GM23338 (cell line): ENCODE data around the gene ZNF593OS. TPM values are rescaled to one million over a fixed set of nuclear protein-coding genes. Genes with fewer than 3 reads are reported as not detected.

Source experiments
- ATAC-seq: fragments of 200-7000 bp; cut with Tn5 transposase; 3 replicates; pipeline ENCODE4 v1.9.1; 2020
- DNase-seq: peaks from one replicate; pipeline ENCODE4 v3.0.0-alpha.2; 2015; ENCODE audit warnings: low spot score
- H2AFZ ChIP-seq: fragments of 200-600 bp; sonication (generic); 2 replicates; pipeline ENCODE4 v1.8.0; 2016; ENCODE audit warnings: antibody characterized with exemption, mild to moderate bottlenecking, moderate library complexity
- H3F3A ChIP-seq: fragments of 200-600 bp; sonication (generic); replicated peaks from 2 replicates; pipeline ENCODE4 v1.8.0; 2017; ENCODE audit warnings: antibody characterized with exemption, mixed run types, low read depth
- H3K27ac ChIP-seq: fragments of 200-600 bp; sonication (generic); 2 replicates; pipeline ENCODE4 v1.6.1; 2016; ENCODE audit warnings: low read depth
- H3K27me3 ChIP-seq: fragments of 200-600 bp; sonication (generic); 2 replicates; pipeline ENCODE4 v1.8.0; 2016; ENCODE audit warnings: mild to moderate bottlenecking, mixed run types, moderate library complexity; ENCODE audit not compliant: insufficient read depth
- H3K36me3 ChIP-seq: fragments of 200-600 bp; sonication (generic); 2 replicates; pipeline ENCODE4 v1.8.0; 2016; ENCODE audit warnings: mild to moderate bottlenecking; ENCODE audit not compliant: insufficient read depth
- H3K4me1 ChIP-seq: fragments of 200-600 bp; sonication (generic); 2 replicates; pipeline ENCODE4 v1.8.0; 2016; ENCODE audit warnings: mild to moderate bottlenecking, moderate library complexity; ENCODE audit not compliant: insufficient read depth
- H3K4me2 ChIP-seq: fragments of 200-600 bp; sonication (generic); 2 replicates; pipeline ENCODE4 v1.7.1; 2017; ENCODE audit warnings: mixed run types
- H3K4me3 ChIP-seq: fragments of 200-600 bp; sonication (generic); 2 replicates; pipeline ENCODE4 v1.6.1; 2016; ENCODE audit warnings: mixed run types
- H3K79me2 ChIP-seq: fragments of 200-600 bp; sonication (generic); replicated peaks from 2 replicates; pipeline ENCODE4 v1.8.0; 2017; ENCODE audit warnings: mild to moderate bottlenecking; ENCODE audit not compliant: insufficient read depth
- H3K9me2 ChIP-seq: fragments of 200-600 bp; sonication (generic); 2 replicates; pipeline ENCODE4 v1.8.0; 2017; ENCODE audit not compliant: insufficient read depth
- H4K20me1 ChIP-seq: fragments of 200-600 bp; sonication (generic); replicated peaks from 2 replicates; pipeline ENCODE4 v1.8.0; 2017; ENCODE audit warnings: mild to moderate bottlenecking; ENCODE audit not compliant: insufficient read depth
- H3K27ac Mint-ChIP-seq: 2 replicates; pipeline ENCODE4 v1.8.0; 2020; ENCODE audit warnings: inconsistent platforms, mild to moderate bottlenecking, moderate library complexity, mixed read lengths
- H3K27me3 Mint-ChIP-seq: 3 replicates; pipeline ENCODE4 v1.8.0; 2022; ENCODE audit warnings: low read depth, mild to moderate bottlenecking, moderate library complexity, mixed read lengths, inconsistent platforms; ENCODE audit not compliant: insufficient read depth, poor library complexity
- H3K36me3 Mint-ChIP-seq: 3 replicates; pipeline ENCODE4 v1.8.0; 2021; ENCODE audit warnings: low read depth, mild to moderate bottlenecking, inconsistent platforms, moderate library complexity, mixed read lengths
- H3K4me1 Mint-ChIP-seq: 3 replicates; pipeline ENCODE4 v1.8.0; 2020; ENCODE audit warnings: mild to moderate bottlenecking, inconsistent platforms, mixed read lengths
- H3K4me3 Mint-ChIP-seq: 3 replicates; pipeline ENCODE4 v1.8.0; 2021; ENCODE audit warnings: moderate library complexity, mild to moderate bottlenecking, inconsistent platforms, mixed read lengths
- H3K9me3 Mint-ChIP-seq: 3 replicates; pipeline ENCODE4 v1.8.0; 2020; ENCODE audit warnings: moderate library complexity, mild to moderate bottlenecking, inconsistent platforms, mixed read lengths
- CREB1 ChIP-seq: fragments of 250-450 bp; sonication (Bioruptor Pico); IDR thresholded peaks from 2 replicates; pipeline ENCODE4 v1.5.0; 2020; ENCODE audit warnings: low read depth, mild to moderate bottlenecking, moderate library complexity
- CTCF ChIP-seq, 2 experiments: fragments of 200-600 bp in 1 of 2; sonication (generic) in 1 of 2; conservative IDR thresholded peaks; 2 replicates each; pipeline versions ENCODE4 v1.5.1 to v1.6.1; 2016 to 2017; ENCODE audit warnings: antibody characterized with exemption in 2 of 2, low read depth in 2 of 2, mild to moderate bottlenecking in 2 of 2, moderate library complexity in 1 of 2
- EZH2 ChIP-seq: fragments of 200-600 bp; sonication (generic); IDR thresholded peaks from one replicate; pipeline ENCODE4 v1.8.0; 2017; ENCODE audit warnings: antibody characterized with exemption, mild to moderate bottlenecking, low read depth; ENCODE audit not compliant: unreplicated experiment
- EZH2phosphoT487 ChIP-seq: fragments of 200-600 bp; sonication (generic); IDR thresholded peaks from one replicate; pipeline ENCODE4 v1.8.1; 2018; ENCODE audit warnings: antibody characterized with exemption; ENCODE audit not compliant: unreplicated experiment
- NANOG ChIP-seq: IDR thresholded peaks from 2 replicates; pipeline ENCODE4 v1.6.1; 2016; ENCODE audit warnings: antibody characterized with exemption, borderline replicate concordance
- POLR2AphosphoS5 ChIP-seq: IDR thresholded peaks from 2 replicates; pipeline ENCODE4 v1.6.1; 2016; ENCODE audit warnings: antibody characterized with exemption, low read depth
- STAT1 ChIP-seq: IDR thresholded peaks from one replicate; pipeline ENCODE4 v1.6.1; 2016; ENCODE audit warnings: antibody characterized with exemption; ENCODE audit not compliant: unreplicated experiment
- ZNF114 ChIP-seq: fragments of 250-450 bp; sonication (Bioruptor Pico); IDR thresholded peaks from 2 replicates; pipeline ENCODE4 v1.5.0; 2020; ENCODE audit warnings: mild to moderate bottlenecking, moderate library complexity
- ZNF331 ChIP-seq: fragments of 250-450 bp; sonication (Bioruptor Pico); IDR thresholded peaks from 2 replicates; pipeline ENCODE4 v1.5.0; 2020; ENCODE audit warnings: low read depth, mild to moderate bottlenecking, moderate library complexity
- polyA plus RNA-seq: library from polyadenylated mRNA; unstranded; fragments of >200 nt; fragmentation: Nextera tagmentation; extraction: Ambion mirVana; gene quantifications from 2 replicates; pipeline ENCODE4 v1.2.1, GENCODE V29; 2016
- total RNA-seq: library from RNA; depleted of rRNA; stranded (reverse); fragments of >200 nt; shearing (Covaris generic); gene quantifications from 2 replicates; pipeline ENCODE4 v1.2.3, GENCODE V29; 2014

The ZNF593OS gene
- total and polyA plus RNA-seq, 2 experiments from 2014 or later: 1.1 TPM; not detected in 1

- H3K9me2 ChIP-seq: no peaks in the 10 kb centered on the region
- H3K4me2 ChIP-seq: no peak overlapping the region
- no peaks in the 10 kb centered on the region for H3K79me2 ChIP-seq
- Mint-ChIP-seq H3K36me3 (peaks cover 7% of the 10 kb centered on the region; the same call in 2 of the 3 replicates), H3K4me1 (peaks cover 10% of the 10 kb centered on the region; the same call in 2 of the 3 replicates), H3K9me3 (no peaks in the 10 kb centered on the region), H3K27me3 (peaks cover 13% of the 10 kb centered on the region), H3K4me3 (no peak overlapping the region), H3K27ac (no peak overlapping the region)
- no peak for DNase-seq
- no peaks in the 10 kb centered on the region for H3K27me3 ChIP-seq
- TF ChIP-seq ZNF331 (CRISPR knock-in tag) (no peak), EZH2 (no peak)
- H3F3A ChIP-seq: peaks cover 4% of the 10 kb centered on the region; the same call in 1 of the 2 replicates
- no peak overlapping the region for H3K4me3 ChIP-seq
- no peak for ATAC-seq
- H3K36me3 ChIP-seq: no peaks in the 10 kb centered on the region
- H4K20me1 ChIP-seq: no peaks in the 10 kb centered on the region; the same call in 1 of the 2 replicates
- no peak overlapping the region for H2AFZ ChIP-seq
- no peaks in the 10 kb centered on the region; the same call in 1 of the 2 replicates for H3K4me1 ChIP-seq
- H3K27ac ChIP-seq: no peak overlapping the region
These were observed 8.4 kb upstream of the ZNF593OS start for GRCh38 chr1:26180010-26180506.

- Histone ChIP-seq H4K20me1 (no peaks in the 10 kb centered on the region; the same call in 1 of the 2 replicates), H3K9me2 (no peaks in the 10 kb centered on the region), H3K27ac (peak within 1 kb of the TSS; percentile 42; the same call in 1 of the 2 replicates), H3K4me2 (peak within 1 kb of the TSS; percentile 78), H3K36me3 (no peaks in the 10 kb centered on the region), H2AFZ (peak within 1 kb of the TSS; percentile 75; the same call in 1 of the 2 replicates), H3K79me2 (no peaks in the 10 kb centered on the region), H3K27me3 (no peaks in the 10 kb centered on the region), H3F3A (peaks cover 4% of the 10 kb centered on the region; the same call in 1 of the 2 replicates), H3K4me1 (no peaks in the 10 kb centered on the region; the same call in 1 of the 2 replicates), H3K4me3 (peak within 1 kb of the TSS; percentile 48)
- H3K27me3 Mint-ChIP-seq: peaks cover 20% of the 10 kb centered on the region
- H3K36me3 Mint-ChIP-seq: peaks cover 7% of the 10 kb centered on the region; the same call in 2 of the 3 replicates
- no peaks in the 10 kb centered on the region for H3K9me3 Mint-ChIP-seq
- H3K4me3 Mint-ChIP-seq: peak within 1 kb of the TSS; percentile 89
- DNase-seq: peak; percentile 97
- TF ChIP-seq CTCF (conservative IDR thresholded peaks at IDR 0.05; ENCODE audit: low read depth in 2 of 2): peak; percentile 56 to 64
- peak; percentile 59 for TF ChIP-seq POLR2AphosphoS5
- TF ChIP-seq NANOG: no peak
- H3K4me1 Mint-ChIP-seq: peaks cover 10% of the 10 kb centered on the region; the same call in 2 of the 3 replicates
- H3K27ac Mint-ChIP-seq: peak within 1 kb of the TSS; percentile 97
- ATAC-seq: peak; percentile 100
These were observed 5.6 kb upstream of the ZNF593OS start, which contains the start of gene CNKSR1 for GRCh38 chr1:26177182-26177684. Gene CNKSR1 (plus strand): TSS chr1:26177491. CDS start chr1:26177548, 57 bp downstream.

- H3K36me3 Mint-ChIP-seq: no peaks in the 10 kb centered on the region; the same call in 2 of the 3 replicates
- peaks cover 11% of the 10 kb centered on the region for H3K4me1 Mint-ChIP-seq
- peaks cover 25% of the 10 kb centered on the region for H3K27me3 Mint-ChIP-seq
- Histone ChIP-seq H3K9me2 (no peaks in the 10 kb centered on the region), H3K79me2 (0 out of 2 replicates have a peak, but pooled peaks cover 3% of the 10 kb centered on the region), H3F3A (peaks cover 4% of the 10 kb centered on the region; the same call in 1 of the 2 replicates), H3K36me3 (no peaks in the 10 kb centered on the region), H3K4me3 (no peak overlapping the region), H3K4me1 (peaks cover 3% of the 10 kb centered on the region; the same call in 1 of the 2 replicates), H3K4me2 (no peak overlapping the region), H4K20me1 (no peaks in the 10 kb centered on the region; the same call in 1 of the 2 replicates), H2AFZ (no peak overlapping the region), H3K27me3 (no peaks in the 10 kb centered on the region), H3K27ac (no peak overlapping the region)
- no peaks in the 10 kb centered on the region for H3K9me3 Mint-ChIP-seq
- ATAC-seq (no peak), DNase-seq (no peak)
- H3K27ac Mint-ChIP-seq: no peak overlapping the region
- H3K4me3 Mint-ChIP-seq: no peak overlapping the region
- TF ChIP-seq ZNF114 (CRISPR knock-in tag) (no peak), ZNF331 (CRISPR knock-in tag) (no peak), POLR2AphosphoS5 (no peak), EZH2 (no peak), NANOG (no peak), CTCF (conservative IDR thresholded peaks at IDR 0.05; ENCODE audit: low read depth in 2 of 2) (no peak), CREB1 (CRISPR knock-in tag) (no peak), EZH2phosphoT487 (no peak), STAT1 (no peak)
These were observed 3.7 kb upstream of the ZNF593OS start for GRCh38 chr1:26175346-26175745.
